HepG2 (cell line): ENCODE results near the gene GTF2B. TPM values are rescaled to one million over a fixed set of nuclear protein-coding genes. Genes with fewer than 3 reads are reported as not detected.

ENCODE experiments used
- ARNT ChIP-seq: fragments of 450-650 bp; IDR thresholded peaks from 2 replicates; pipeline ENCODE4 v1.6.1; 2017
- ARNTL ChIP-seq: sonication (generic); formaldehyde crosslinking; IDR thresholded peaks from 2 replicates; pipeline ENCODE4 v1.4.0; 2020; ENCODE audit warnings: mild to moderate bottlenecking, missing genetic modification reagents
- ATM ChIP-seq: fragments of 450-650 bp; IDR thresholded peaks from 2 replicates; pipeline ENCODE4 v1.7.1; 2017; ENCODE audit warnings: mild to moderate bottlenecking, borderline replicate concordance
- EP300 ChIP-seq, 3 experiments: sonication (generic) in 1 of 3; formaldehyde crosslinking in 1 of 3; IDR thresholded peaks; 2 replicates each; pipeline versions ENCODE4 v1.5.1 to v1.6.1; 2011 to 2020; ENCODE audit warnings: low read depth in 2 of 3, low read length in 2 of 3, borderline replicate concordance in 1 of 3, improper control_type of control experiment in 1 of 3, mild to moderate bottlenecking in 1 of 3, missing genetic modification reagents in 1 of 3, moderate library complexity in 1 of 3
- ESRRA ChIP-seq: sonication (generic); formaldehyde crosslinking; IDR thresholded peaks from 2 replicates; pipeline ENCODE4 v1.5.1; 2020; ENCODE audit warnings: mild to moderate bottlenecking, low read depth, missing genetic modification reagents
- HMGA1 ChIP-seq: sonication (generic); formaldehyde crosslinking; conservative IDR thresholded peaks from 2 replicates; pipeline ENCODE4 v1.4.0; 2020; ENCODE audit warnings: missing genetic modification reagents
- MXD1 ChIP-seq: sonication (generic); formaldehyde crosslinking; IDR thresholded peaks from 2 replicates; pipeline ENCODE4 v1.4.0; 2020; ENCODE audit warnings: mild to moderate bottlenecking, missing genetic modification reagents
- MXD4 ChIP-seq: IDR thresholded peaks from 2 replicates; pipeline ENCODE4 v1.6.1; 2016; ENCODE audit warnings: mild to moderate bottlenecking, missing biosample characterization, missing genetic modification reagents
- RAD21 ChIP-seq: fragments of 450-650 bp; formaldehyde crosslinking; IDR thresholded peaks from 2 replicates; pipeline ENCODE4 v1.5.0; 2020; ENCODE audit warnings: mild to moderate bottlenecking
- RORA ChIP-seq: sonication (generic); formaldehyde crosslinking; IDR thresholded peaks from 2 replicates; pipeline ENCODE4 v1.5.0; 2020; ENCODE audit warnings: mild to moderate bottlenecking, missing genetic modification reagents, moderate library complexity
- RXRB ChIP-seq: IDR thresholded peaks from 2 replicates; pipeline ENCODE4 v1.6.1; 2016; ENCODE audit warnings: borderline replicate concordance, missing genetic modification reagents, missing compliant biosample characterization
- SP140L ChIP-seq: sonication (generic); formaldehyde crosslinking; IDR thresholded peaks from 2 replicates; pipeline ENCODE4 v1.4.0; 2020; ENCODE audit warnings: missing genetic modification reagents, borderline replicate concordance
- TCF12 ChIP-seq, 2 experiments: fragments of 450-650 bp in 1 of 2; sonication (generic) in 1 of 2; formaldehyde crosslinking in 1 of 2; IDR thresholded peaks; 2 replicates each; pipeline versions ENCODE4 v1.6.1 to v1.8.0; 2017 to 2022; ENCODE audit warnings: antibody characterized with exemption in 1 of 2, mild to moderate bottlenecking in 1 of 2, missing genetic modification reagents in 1 of 2, moderate library complexity in 1 of 2
- ZNF343 ChIP-seq: sonication (generic); formaldehyde crosslinking; IDR thresholded peaks from 2 replicates; pipeline ENCODE4 v1.4.0; 2020; ENCODE audit warnings: mild to moderate bottlenecking, missing genetic modification reagents
- ZNF512B ChIP-seq: sonication (generic); formaldehyde crosslinking; IDR thresholded peaks from 2 replicates; pipeline ENCODE4 v1.5.1; 2020; ENCODE audit warnings: missing genetic modification reagents, mild to moderate bottlenecking, borderline replicate concordance
- ZNF850 ChIP-seq: sonication (generic); formaldehyde crosslinking; conservative IDR thresholded peaks from 2 replicates; pipeline ENCODE4 v1.9.0; 2021; ENCODE audit warnings: mild to moderate bottlenecking, missing genetic modification reagents
- polyA plus RNA-seq, 8 experiments: library from polyadenylated mRNA; depleted of rRNA in 3 of 8; stranded (reverse) in 7 of 8; unstranded in 1 of 8; fragments of >200 nt; fragmentation: Illumina TruSeq in 4 of 8; extraction: Trizol in 4 of 8; gene quantifications; 2 replicates each; pipeline versions ENCODE4 v1.2.1 to v1.2.3, GENCODE V29; 2011 to 2016; ENCODE audit warnings: low read depth in 4 of 8, missing spikeins in 1 of 8, mixed read lengths in 1 of 8; ENCODE audit not compliant: insufficient read depth in 1 of 8
- total RNA-seq, 5 experiments: library from RNA; depleted of rRNA; stranded (reverse); fragments of >200 nt; fragmentation: Illumina TruSeq; extraction: Trizol; gene quantifications; 2 replicates each; pipeline ENCODE4 v1.2.3, GENCODE V29; 2016; ENCODE audit warnings: low read depth in 1 of 5
- TF ChIP-seq, protein P1 (sequence below): sonication (generic); formaldehyde crosslinking; conservative IDR thresholded peaks from 2 replicates; pipeline ENCODE4 v1.4.0; 2020; ENCODE audit warnings: missing genetic modification reagents
- TF ChIP-seq, protein P2 (sequence below): sonication (generic); formaldehyde crosslinking; IDR thresholded peaks from 2 replicates; pipeline ENCODE4 v1.5.1; 2020; ENCODE audit warnings: mild to moderate bottlenecking, moderate library complexity, missing genetic modification reagents
- TF ChIP-seq, protein P3 (sequence below): sonication (generic); formaldehyde crosslinking; IDR thresholded peaks from 2 replicates; pipeline ENCODE4 v1.4.0; 2020; ENCODE audit warnings: low read depth, mild to moderate bottlenecking, missing genetic modification reagents

The GTF2B gene
- total and polyA plus RNA-seq, 2 of the 13 experiments (the other 11 are each of a cell fraction or from before 2014, with no cell fraction given), result 31.5 to 43.4 TPM

GRCh38 chr1:88935522-88936222 is 44.3 kb upstream of the GTF2B start (continued):
- TF ChIP-seq ATM, result no peak
- TF ChIP-seq, protein P1, sequence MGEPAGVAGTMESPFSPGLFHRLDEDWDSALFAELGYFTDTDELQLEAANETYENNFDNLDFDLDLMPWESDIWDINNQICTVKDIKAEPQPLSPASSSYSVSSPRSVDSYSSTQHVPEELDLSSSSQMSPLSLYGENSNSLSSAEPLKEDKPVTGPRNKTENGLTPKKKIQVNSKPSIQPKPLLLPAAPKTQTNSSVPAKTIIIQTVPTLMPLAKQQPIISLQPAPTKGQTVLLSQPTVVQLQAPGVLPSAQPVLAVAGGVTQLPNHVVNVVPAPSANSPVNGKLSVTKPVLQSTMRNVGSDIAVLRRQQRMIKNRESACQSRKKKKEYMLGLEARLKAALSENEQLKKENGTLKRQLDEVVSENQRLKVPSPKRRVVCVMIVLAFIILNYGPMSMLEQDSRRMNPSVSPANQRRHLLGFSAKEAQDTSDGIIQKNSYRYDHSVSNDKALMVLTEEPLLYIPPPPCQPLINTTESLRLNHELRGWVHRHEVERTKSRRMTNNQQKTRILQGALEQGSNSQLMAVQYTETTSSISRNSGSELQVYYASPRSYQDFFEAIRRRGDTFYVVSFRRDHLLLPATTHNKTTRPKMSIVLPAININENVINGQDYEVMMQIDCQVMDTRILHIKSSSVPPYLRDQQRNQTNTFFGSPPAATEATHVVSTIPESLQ, result 0 out of 2 replicates have a peak, but pooled peaks have one; percentile 22
- peak in 1 of 2 experiments; percentile 77; a peak in 2 of 4 replicates for TF ChIP-seq EP300 (IDR thresholded peaks at IDR 0.05; ENCODE audit: low read depth in 2 of 2, low read length in 2 of 2)
- TF ChIP-seq EP300 (CRISPR knock-in tag; IDR thresholded peaks at IDR 0.05; ENCODE audit: borderline replicate concordance), result no peak
- TF ChIP-seq, protein P2, sequence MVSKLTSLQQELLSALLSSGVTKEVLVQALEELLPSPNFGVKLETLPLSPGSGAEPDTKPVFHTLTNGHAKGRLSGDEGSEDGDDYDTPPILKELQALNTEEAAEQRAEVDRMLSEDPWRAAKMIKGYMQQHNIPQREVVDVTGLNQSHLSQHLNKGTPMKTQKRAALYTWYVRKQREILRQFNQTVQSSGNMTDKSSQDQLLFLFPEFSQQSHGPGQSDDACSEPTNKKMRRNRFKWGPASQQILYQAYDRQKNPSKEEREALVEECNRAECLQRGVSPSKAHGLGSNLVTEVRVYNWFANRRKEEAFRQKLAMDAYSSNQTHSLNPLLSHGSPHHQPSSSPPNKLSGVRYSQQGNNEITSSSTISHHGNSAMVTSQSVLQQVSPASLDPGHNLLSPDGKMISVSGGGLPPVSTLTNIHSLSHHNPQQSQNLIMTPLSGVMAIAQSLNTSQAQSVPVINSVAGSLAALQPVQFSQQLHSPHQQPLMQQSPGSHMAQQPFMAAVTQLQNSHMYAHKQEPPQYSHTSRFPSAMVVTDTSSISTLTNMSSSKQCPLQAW (CRISPR knock-in tag), result peak; percentile 35; the same call in 1 of the 2 replicates
- no peak for TF ChIP-seq MXD4
- TF ChIP-seq RORA (CRISPR knock-in tag), result no peak
- TF ChIP-seq ZNF512B (CRISPR knock-in tag), result no peak
- no peak for TF ChIP-seq ARNTL
- TF ChIP-seq ZNF343 (CRISPR knock-in tag), result no peak
- no peak for TF ChIP-seq ZNF850
- no peak for TF ChIP-seq TCF12 (IDR thresholded peaks at IDR 0.05)
- TF ChIP-seq TCF12 (CRISPR knock-in tag; IDR thresholded peaks at IDR 0.05), result no peak
- no peak for TF ChIP-seq ARNT
- TF ChIP-seq, protein P3, sequence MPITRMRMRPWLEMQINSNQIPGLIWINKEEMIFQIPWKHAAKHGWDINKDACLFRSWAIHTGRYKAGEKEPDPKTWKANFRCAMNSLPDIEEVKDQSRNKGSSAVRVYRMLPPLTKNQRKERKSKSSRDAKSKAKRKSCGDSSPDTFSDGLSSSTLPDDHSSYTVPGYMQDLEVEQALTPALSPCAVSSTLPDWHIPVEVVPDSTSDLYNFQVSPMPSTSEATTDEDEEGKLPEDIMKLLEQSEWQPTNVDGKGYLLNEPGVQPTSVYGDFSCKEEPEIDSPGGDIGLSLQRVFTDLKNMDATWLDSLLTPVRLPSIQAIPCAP (CRISPR knock-in tag), result no peak
- peak; percentile 96 for TF ChIP-seq RXRB (CRISPR knock-in tag)
- TF ChIP-seq HMGA1 (CRISPR knock-in tag), result no peak
- TF ChIP-seq SP140L, result no peak
- 0 out of 2 replicates have a peak, but pooled peaks have one; percentile 34 for TF ChIP-seq ESRRA (CRISPR knock-in tag)
- no peak for TF ChIP-seq MXD1
- no peak for TF ChIP-seq RAD21
